Activated naive CD8-positive, alpha-beta T cell treated with anti-CD3 and anti-CD28 coated beads for 36 hours (primary cell): ENCODE results near the gene TEX13A. TPM values are rescaled to one million over a fixed set of nuclear protein-coding genes. Genes with fewer than 3 reads are reported as not detected.
"Not testable (repeated sequence)": the region's sequence is repeated elsewhere in the genome, so short reads cannot be mapped to it uniquely, and the experiment has no call there.

ENCODE experiments used
- DNase-seq: peaks from one replicate; pipeline ENCODE4 v3.0.0; 2021
- H3K27ac Mint-ChIP-seq: one replicate; pipeline ENCODE4 v1.8.0; 2022; ENCODE audit warnings: mild to moderate bottlenecking, moderate library complexity, mixed read lengths
- H3K27me3 Mint-ChIP-seq: one replicate; pipeline ENCODE4 v1.8.0; 2022; ENCODE audit warnings: mild to moderate bottlenecking, mixed read lengths
- H3K36me3 Mint-ChIP-seq: one replicate; pipeline ENCODE4 v1.8.0; 2021; ENCODE audit warnings: mild to moderate bottlenecking, mixed read lengths
- H3K4me1 Mint-ChIP-seq: one replicate; pipeline ENCODE4 v1.8.0; 2021; ENCODE audit warnings: mixed read lengths
- H3K4me3 Mint-ChIP-seq: one replicate; pipeline ENCODE4 v1.8.0; 2022; ENCODE audit warnings: mild to moderate bottlenecking, moderate library complexity, mixed read lengths
- H3K9me3 Mint-ChIP-seq: one replicate; pipeline ENCODE4 v1.8.0; 2022; ENCODE audit warnings: mixed read lengths
- total RNA-seq, 2 experiments: library from RNA; stranded (reverse); gene quantifications; one replicate each; pipeline ENCODE4 v1.2.3, GENCODE V29; 2021

The TEX13A gene
- total RNA-seq: not detected

GRCh38 chrX:105220636-105221035, at the start of gene TEX13A:
TEX13A (minus strand) TSS chrX:105220694; CDS start chrX:105220397, 297 bp downstream.
- no peak for DNase-seq

GRCh38 chrX:105269386-105269785, 48.9 kb upstream of the TEX13A start:
- Mint-ChIP-seq H3K27me3 (no peaks in the 10 kb centered on the region), H3K4me1 (no peaks in the 10 kb centered on the region), H3K4me3 (no peak overlapping the region), H3K9me3 (no peaks in the 10 kb centered on the region), H3K36me3 (no peaks in the 10 kb centered on the region), H3K27ac (no peak overlapping the region)
- no peak for DNase-seq

More at GRCh38 chrX:105220636-105221035, at the start of gene TEX13A:
- no peaks in the 10 kb centered on the region for H3K36me3 Mint-ChIP-seq
- H3K4me3 Mint-ChIP-seq: no peak within 1 kb of the TSS
- H3K27me3 Mint-ChIP-seq: no peaks in the 10 kb centered on the region
- no peak within 1 kb of the TSS for H3K27ac Mint-ChIP-seq
- H3K4me1 Mint-ChIP-seq: no peaks in the 10 kb centered on the region
- H3K9me3 Mint-ChIP-seq: peaks cover 3% of the 10 kb centered on the region

- Mint-ChIP-seq H3K4me3 (no peak overlapping the region), H3K9me3 (no peaks in the 10 kb centered on the region), H3K27me3 (no peaks in the 10 kb centered on the region), H3K36me3 (no peaks in the 10 kb centered on the region), H3K4me1 (no peaks in the 10 kb centered on the region), H3K27ac (no peak overlapping the region)
- DNase-seq: no peak
Observed at GRCh38 chrX:105267167-105267566, 46.7 kb upstream of the TEX13A start.

GRCh38 chrX:105266456-105266855, 46.0 kb upstream of the TEX13A start:
- no peak overlapping the region for H3K27ac Mint-ChIP-seq
- no peaks in the 10 kb centered on the region for H3K4me1 Mint-ChIP-seq
- H3K27me3 Mint-ChIP-seq: no peaks in the 10 kb centered on the region
- H3K4me3 Mint-ChIP-seq: no peak overlapping the region
- H3K9me3 Mint-ChIP-seq: no peaks in the 10 kb centered on the region
- no peaks in the 10 kb centered on the region for H3K36me3 Mint-ChIP-seq
- no peak for DNase-seq

- Mint-ChIP-seq H3K36me3 (no peaks in the 10 kb centered on the region), H3K4me3 (no peak overlapping the region), H3K27ac (no peak overlapping the region), H3K4me1 (no peaks in the 10 kb centered on the region), H3K9me3 (peaks cover 1% of the 10 kb centered on the region), H3K27me3 (no peaks in the 10 kb centered on the region)
- no peak for DNase-seq
Observed at GRCh38 chrX:105265093-105265492, 44.6 kb upstream of the TEX13A start.

GRCh38 chrX:105263801-105264200, 43.3 kb upstream of the TEX13A start:
- Mint-ChIP-seq H3K27me3 (no peaks in the 10 kb centered on the region), H3K4me1 (no peaks in the 10 kb centered on the region), H3K9me3 (peaks cover 1% of the 10 kb centered on the region), H3K27ac (no peak overlapping the region), H3K4me3 (no peak overlapping the region), H3K36me3 (no peaks in the 10 kb centered on the region)
- DNase-seq: no peak

GRCh38 chrX:105263171-105263570, 42.7 kb upstream of the TEX13A start:
- peaks cover 1% of the 10 kb centered on the region for H3K9me3 Mint-ChIP-seq
- H3K4me1 Mint-ChIP-seq: no peaks in the 10 kb centered on the region
- no peaks in the 10 kb centered on the region for H3K27me3 Mint-ChIP-seq
- DNase-seq: no peak
- H3K27ac Mint-ChIP-seq: no peak overlapping the region
- H3K4me3 Mint-ChIP-seq: no peak overlapping the region
- no peaks in the 10 kb centered on the region for H3K36me3 Mint-ChIP-seq

- no peak overlapping the region for H3K27ac Mint-ChIP-seq
- H3K27me3 Mint-ChIP-seq: no peaks in the 10 kb centered on the region
- peaks cover 1% of the 10 kb centered on the region for H3K9me3 Mint-ChIP-seq
- no peaks in the 10 kb centered on the region for H3K36me3 Mint-ChIP-seq
- no peak overlapping the region for H3K4me3 Mint-ChIP-seq
- H3K4me1 Mint-ChIP-seq: no peaks in the 10 kb centered on the region
- DNase-seq: no peak
Observed at GRCh38 chrX:105260291-105261043, 40.0 kb upstream of the TEX13A start.

GRCh38 chrX:105241056-105241455, 20.6 kb upstream of the TEX13A start:
- Mint-ChIP-seq H3K27me3 (no peaks in the 10 kb centered on the region), H3K36me3 (no peaks in the 10 kb centered on the region), H3K27ac (no peak overlapping the region), H3K4me1 (no peaks in the 10 kb centered on the region), H3K4me3 (no peak overlapping the region), H3K9me3 (no peaks in the 10 kb centered on the region)
- no peak for DNase-seq

- not testable (repeated sequence) for H3K27ac Mint-ChIP-seq, H3K4me1 Mint-ChIP-seq, H3K9me3 Mint-ChIP-seq, H3K27me3 Mint-ChIP-seq, H3K36me3 Mint-ChIP-seq, DNase-seq, H3K4me3 Mint-ChIP-seq
Observed at GRCh38 chrX:105237407-105237806, 16.9 kb upstream of the TEX13A start.

- H3K9me3 Mint-ChIP-seq: no peaks in the 10 kb centered on the region
- H3K4me1 Mint-ChIP-seq: no peaks in the 10 kb centered on the region
- DNase-seq: no peak
- no peaks in the 10 kb centered on the region for H3K27me3 Mint-ChIP-seq
- H3K27ac Mint-ChIP-seq: no peak overlapping the region
- H3K4me3 Mint-ChIP-seq: no peak overlapping the region
- no peaks in the 10 kb centered on the region for H3K36me3 Mint-ChIP-seq
Observed at GRCh38 chrX:105229146-105229545, 8.7 kb upstream of the TEX13A start.

GRCh38 chrX:105228602-105229001, 8.1 kb upstream of the TEX13A start:
- no peaks in the 10 kb centered on the region for H3K9me3 Mint-ChIP-seq
- H3K4me3 Mint-ChIP-seq: no peak overlapping the region
- no peaks in the 10 kb centered on the region for H3K36me3 Mint-ChIP-seq
- H3K27ac Mint-ChIP-seq: no peak overlapping the region
- no peak for DNase-seq
- H3K4me1 Mint-ChIP-seq: no peaks in the 10 kb centered on the region
- H3K27me3 Mint-ChIP-seq: no peaks in the 10 kb centered on the region

- no peaks in the 10 kb centered on the region for H3K9me3 Mint-ChIP-seq
- H3K27me3 Mint-ChIP-seq: no peaks in the 10 kb centered on the region
- H3K4me3 Mint-ChIP-seq: no peak overlapping the region
- no peak for DNase-seq
- no peaks in the 10 kb centered on the region for H3K36me3 Mint-ChIP-seq
- H3K27ac Mint-ChIP-seq: no peak overlapping the region
- no peaks in the 10 kb centered on the region for H3K4me1 Mint-ChIP-seq
Observed at GRCh38 chrX:105226499-105226898, 6.0 kb upstream of the TEX13A start.

GRCh38 chrX:105221374-105221773, 880 bp upstream of the TEX13A start:
- Mint-ChIP-seq H3K27ac (no peak overlapping the region), H3K9me3 (peaks cover 3% of the 10 kb centered on the region), H3K4me1 (no peaks in the 10 kb centered on the region), H3K36me3 (no peaks in the 10 kb centered on the region), H3K4me3 (no peak overlapping the region), H3K27me3 (no peaks in the 10 kb centered on the region)
- no peak for DNase-seq

- no peak for DNase-seq
- Mint-ChIP-seq H3K4me1 (no peaks in the 10 kb centered on the region), H3K9me3 (peaks cover 3% of the 10 kb centered on the region), H3K36me3 (no peaks in the 10 kb centered on the region), H3K27ac (no peak overlapping the region), H3K4me3 (no peak overlapping the region), H3K27me3 (no peaks in the 10 kb centered on the region)
Observed at GRCh38 chrX:105219454-105220401, 766 bp downstream of the TEX13A start.
